Hepatocyte (in vitro differentiated cells): ENCODE measurements around the gene GKN2. TPM values are rescaled to one million over a fixed set of nuclear protein-coding genes. Genes with fewer than 3 reads are reported as not detected.

Source experiments
- DNase-seq: peaks from one replicate; pipeline ENCODE4 v3.0.0-alpha.2; 2016; ENCODE audit warnings: low spot score
- H2AFZ ChIP-seq: fragments of 200-600 bp; sonication (generic); 2 replicates; pipeline ENCODE4 v1.6.0; 2016; ENCODE audit warnings: antibody characterized with exemption, mild to moderate bottlenecking
- H3K27ac ChIP-seq: fragments of 200-600 bp; sonication (generic); 2 replicates; pipeline ENCODE4 v1.5.1; 2016; ENCODE audit warnings: mild to moderate bottlenecking
- H3K27me3 ChIP-seq: fragments of 200-600 bp; sonication (generic); 2 replicates; pipeline ENCODE4 v1.6.1; 2016
- H3K36me3 ChIP-seq: fragments of 200-600 bp; sonication (generic); replicated peaks from 2 replicates; pipeline ENCODE4 v1.5.1; 2016; ENCODE audit warnings: low read depth; ENCODE audit not compliant: insufficient read depth
- H3K4me1 ChIP-seq: fragments of 200-600 bp; sonication (generic); 2 replicates; pipeline ENCODE4 v1.5.1; 2016; ENCODE audit warnings: mild to moderate bottlenecking, moderate library complexity; ENCODE audit not compliant: insufficient read depth
- H3K4me2 ChIP-seq: fragments of 200-600 bp; sonication (generic); 2 replicates; pipeline ENCODE4 v1.6.0; 2016
- H3K4me3 ChIP-seq: fragments of 200-600 bp; sonication (generic); 2 replicates; pipeline ENCODE4 v1.5.1; 2016; ENCODE audit warnings: mild to moderate bottlenecking
- H3K79me2 ChIP-seq: fragments of 200-600 bp; sonication (generic); 2 replicates; pipeline ENCODE4 v1.6.0; 2017; ENCODE audit warnings: mild to moderate bottlenecking
- H3K9me2 ChIP-seq: fragments of 200-600 bp; sonication (generic); replicated peaks from 2 replicates; pipeline ENCODE4 v1.6.0; 2017; ENCODE audit warnings: mild to moderate bottlenecking; ENCODE audit not compliant: insufficient read depth
- H3K9me3 ChIP-seq: fragments of 200-600 bp; sonication (generic); 2 replicates; pipeline ENCODE4 v1.5.1; 2016; ENCODE audit warnings: low read depth, mild to moderate bottlenecking
- H4K20me1 ChIP-seq: fragments of 200-600 bp; sonication (generic); 2 replicates; pipeline ENCODE4 v1.6.0; 2016; ENCODE audit warnings: mild to moderate bottlenecking; ENCODE audit not compliant: insufficient read depth, poor library complexity, severe bottlenecking
- CTCF ChIP-seq: fragments of 200-600 bp; sonication (generic); IDR thresholded peaks from 2 replicates; pipeline ENCODE4 v1.5.1; 2016; ENCODE audit warnings: antibody characterized with exemption, mild to moderate bottlenecking; ENCODE audit not compliant: poor library complexity
- EZH2 ChIP-seq: fragments of 200-600 bp; sonication (generic); IDR thresholded peaks from 2 replicates; pipeline ENCODE4 v1.6.1; 2016; ENCODE audit warnings: antibody characterized with exemption, mild to moderate bottlenecking, borderline replicate concordance
- EZH2phosphoT487 ChIP-seq: fragments of 200-600 bp; sonication (generic); IDR thresholded peaks from one replicate; pipeline ENCODE4 v1.6.1; 2018; ENCODE audit warnings: antibody characterized with exemption, mild to moderate bottlenecking, low read depth, moderate library complexity; ENCODE audit not compliant: unreplicated experiment, severe bottlenecking
- WGBS: methylation state at CpG from one replicate; pipeline ENCODE4 v1.1.6; 2016; ENCODE audit warnings: low lambda C conversion rate; ENCODE audit errors: missing lambda C conversion rate; 5-methylcytosine and 5-hydroxymethylcytosine counted together
- polyA plus RNA-seq: library from polyadenylated mRNA; unstranded; fragments of >200 nt; fragmentation: Nextera tagmentation; extraction: Ambion mirVana; gene quantifications from 2 replicates; pipeline ENCODE4 v1.2.1, GENCODE V29; 2016
- total RNA-seq: library from RNA; depleted of rRNA; stranded (reverse); fragments of >200 nt; gene quantifications from 2 replicates; pipeline ENCODE4 v1.2.3, GENCODE V29; 2014

GKN2 gene
- total and polyA plus RNA-seq, 2 experiments from 2014 or later, result not detected

DNA sequence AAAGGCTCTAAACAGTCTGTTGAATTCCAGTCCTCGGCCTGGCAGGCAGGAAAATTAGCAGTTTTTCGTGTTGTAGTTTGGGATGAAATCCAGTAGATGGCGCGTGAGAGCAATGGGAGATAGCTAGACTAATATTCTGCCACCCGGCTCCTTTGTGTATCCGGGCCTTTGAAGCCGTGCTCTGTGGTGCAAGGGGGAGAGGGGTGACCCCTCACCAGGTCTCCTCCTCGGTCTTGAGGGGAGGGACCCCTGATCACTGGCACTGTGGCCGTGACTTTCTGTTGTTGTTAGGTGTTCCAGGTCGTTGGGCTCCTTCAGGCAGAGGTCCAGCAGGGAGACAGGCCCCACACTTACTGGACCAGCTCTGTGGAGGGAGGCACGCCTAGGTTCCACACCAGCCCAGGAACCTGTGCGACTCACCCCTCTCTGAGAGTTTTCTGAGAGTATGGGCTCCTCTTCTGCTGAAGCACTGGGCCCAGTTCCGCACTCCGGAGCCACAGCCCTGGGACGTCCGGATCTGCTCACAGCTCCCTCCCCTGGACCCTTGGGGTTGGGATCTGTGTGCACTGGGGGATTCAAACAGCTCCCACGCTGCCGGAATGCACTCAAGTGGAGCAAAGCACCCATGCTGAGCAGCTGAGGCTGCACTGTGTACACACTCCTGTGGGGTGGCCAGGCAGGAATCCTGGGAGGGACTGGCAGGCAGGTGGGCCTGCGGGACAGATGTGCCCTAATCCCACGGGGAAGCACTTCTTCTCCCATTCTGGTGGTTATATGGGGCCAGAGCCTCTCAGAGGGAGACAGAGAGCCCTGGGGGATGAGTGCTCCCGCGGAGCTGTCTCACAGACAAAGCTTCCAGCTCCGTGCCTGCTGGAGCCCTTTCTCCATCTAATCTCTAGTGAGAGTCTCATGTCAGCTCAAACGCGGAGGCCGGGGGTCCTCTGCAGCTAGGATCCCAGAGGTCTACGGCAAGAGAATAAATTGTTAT lies 8.8 kb downstream of the GKN2 start:
- WGBS, result 36% methylated on average over 27 of the region's 27 CpGs
- H2AFZ ChIP-seq, result peak overlapping the region; percentile 19
- peak; percentile 76 for DNase-seq

GRCh38 chr2:68942827-68943226 lies 9.9 kb downstream of the GKN2 start:
- no peaks in the 10 kb centered on the region for H3K9me3 ChIP-seq
- H3K27ac ChIP-seq, result no peak overlapping the region
- H3K9me2 ChIP-seq, result no peaks in the 10 kb centered on the region
- no peak overlapping the region for H2AFZ ChIP-seq
- H4K20me1 ChIP-seq, result no peaks in the 10 kb centered on the region
- TF ChIP-seq EZH2 (no peak), CTCF (no peak), EZH2phosphoT487 (no peak)
- no peak for DNase-seq
- H3K4me3 ChIP-seq, result no peak overlapping the region
- H3K4me2 ChIP-seq, result no peak overlapping the region
- H3K27me3 ChIP-seq, result peaks cover 3% of the 10 kb centered on the region
- no peaks in the 10 kb centered on the region for H3K4me1 ChIP-seq
- no peaks in the 10 kb centered on the region for H3K79me2 ChIP-seq
- no peaks in the 10 kb centered on the region for H3K36me3 ChIP-seq

More for the DNA sequence above, 8.8 kb downstream of the GKN2 start:
- no peak overlapping the region for H3K27ac ChIP-seq
- peaks cover 3% of the 10 kb centered on the region for H3K27me3 ChIP-seq
- H3K4me3 ChIP-seq, result no peak overlapping the region
- no peaks in the 10 kb centered on the region for H3K9me2 ChIP-seq
- H3K4me2 ChIP-seq, result no peak overlapping the region
- no peaks in the 10 kb centered on the region for H4K20me1 ChIP-seq
- H3K36me3 ChIP-seq, result no peaks in the 10 kb centered on the region
- no peak for TF ChIP-seq EZH2
- TF ChIP-seq CTCF, result peak; percentile 81
- no peak for TF ChIP-seq EZH2phosphoT487
- H3K4me1 ChIP-seq, result no peaks in the 10 kb centered on the region
- H3K79me2 ChIP-seq, result no peaks in the 10 kb centered on the region
- H3K9me3 ChIP-seq, result no peaks in the 10 kb centered on the region

GRCh38 chr2:68940369-68940768 lies 12.3 kb downstream of the GKN2 start:
- Histone ChIP-seq H3K9me2 (no peaks in the 10 kb centered on the region), H3K9me3 (no peaks in the 10 kb centered on the region), H3K27ac (no peak overlapping the region), H4K20me1 (no peaks in the 10 kb centered on the region), H3K27me3 (no peaks in the 10 kb centered on the region), H3K4me2 (no peak overlapping the region), H3K4me1 (no peaks in the 10 kb centered on the region), H3K36me3 (no peaks in the 10 kb centered on the region), H3K79me2 (no peaks in the 10 kb centered on the region), H3K4me3 (no peak overlapping the region), H2AFZ (no peak overlapping the region)
- no peak for DNase-seq
- TF ChIP-seq EZH2phosphoT487 (no peak), CTCF (no peak), EZH2 (no peak)
- 83% methylated on average over 1 of the region's 1 CpG for WGBS
